Measurements from ENCODE around the gene ZNF526. TPM values are rescaled to one million over a fixed set of nuclear protein-coding genes. Genes with fewer than 3 reads are reported as not detected.

Gene ZNF526, protein sequence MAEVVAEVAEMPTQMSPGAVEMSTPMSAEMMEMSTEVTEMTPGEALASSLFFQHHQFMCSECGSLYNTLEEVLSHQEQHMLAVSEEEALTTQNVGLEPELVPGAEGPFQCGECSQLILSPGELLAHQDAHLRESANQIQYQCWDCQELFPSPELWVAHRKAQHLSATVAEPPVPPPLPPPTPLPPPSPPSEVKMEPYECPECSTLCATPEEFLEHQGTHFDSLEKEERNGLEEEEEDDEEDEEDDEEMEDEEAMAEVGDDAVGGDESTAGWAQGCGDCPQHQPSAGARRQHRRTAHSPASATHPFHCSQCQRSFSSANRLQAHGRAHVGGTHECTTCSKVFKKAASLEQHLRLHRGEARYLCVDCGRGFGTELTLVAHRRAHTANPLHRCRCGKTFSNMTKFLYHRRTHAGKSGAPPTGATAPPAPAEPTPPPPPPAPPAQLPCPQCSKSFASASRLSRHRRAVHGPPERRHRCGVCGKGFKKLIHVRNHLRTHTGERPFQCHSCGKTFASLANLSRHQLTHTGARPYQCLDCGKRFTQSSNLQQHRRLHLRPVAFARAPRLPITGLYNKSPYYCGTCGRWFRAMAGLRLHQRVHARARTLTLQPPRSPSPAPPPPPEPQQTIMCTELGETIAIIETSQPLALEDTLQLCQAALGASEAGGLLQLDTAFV
- total RNA-seq (5.6 TPM), polyA plus RNA-seq (ENCODE audit: insufficient read depth in 1 of 8, insufficient read length in 8 of 8, low replicate concordance in 1 of 8) (1 to 10 TPM; 5.4 to 8.7 (median 6.6) TPM)
- long read RNA-seq, donor 1, result 0 reads
- long read RNA-seq, donor 2, result 0 reads
- long read RNA-seq, donor 3, full-length matches to known transcripts, result 3 of 3 reads
- long read RNA-seq, donor 3, partial matches to known transcripts, result 0 of 3 reads
- long read RNA-seq, donor 3, other reads (novel, unspliced or antisense), result 0 of 3 reads
- long read RNA-seq, donor 4, full-length matches to known transcripts, result 3 of 3 reads
- long read RNA-seq, donor 4, partial matches to known transcripts, result 0 of 3 reads
- long read RNA-seq, donor 4, other reads (novel, unspliced or antisense), result 0 of 3 reads
- long read RNA-seq, donor 5, full-length matches to known transcripts, result 5 of 5 reads
- long read RNA-seq, donor 5, partial matches to known transcripts, result 0 of 5 reads
- long read RNA-seq, donor 5, other reads (novel, unspliced or antisense), result 0 of 5 reads
- long read RNA-seq, donor 6, full-length matches to known transcripts, result 3 of 3 reads
- long read RNA-seq, donor 6, partial matches to known transcripts, result 0 of 3 reads
- long read RNA-seq, donor 6, other reads (novel, unspliced or antisense), result 0 of 3 reads
- long read RNA-seq, donor 7, full-length matches to known transcripts, result 1 of 1 reads
- long read RNA-seq, donor 7, partial matches to known transcripts, result 0 of 1 reads
- long read RNA-seq, donor 7, other reads (novel, unspliced or antisense), result 0 of 1 reads
- long read RNA-seq, donor 8, full-length matches to known transcripts, result 1 of 1 reads
- long read RNA-seq, donor 8, partial matches to known transcripts, result 0 of 1 reads
- long read RNA-seq, donor 8, other reads (novel, unspliced or antisense), result 0 of 1 reads
- long read RNA-seq, donor 9, full-length matches to known transcripts, result 3 of 3 reads
- long read RNA-seq, donor 9, partial matches to known transcripts, result 0 of 3 reads
- long read RNA-seq, donor 9, other reads (novel, unspliced or antisense), result 0 of 3 reads
- long read RNA-seq, donor 10, full-length matches to known transcripts, result 1 of 1 reads
- long read RNA-seq, donor 10, partial matches to known transcripts, result 0 of 1 reads
- long read RNA-seq, donor 10, other reads (novel, unspliced or antisense), result 0 of 1 reads
- long read RNA-seq, donor 11, full-length matches to known transcripts, result 1 of 1 reads
- long read RNA-seq, donor 11, partial matches to known transcripts, result 0 of 1 reads
- long read RNA-seq, donor 11, other reads (novel, unspliced or antisense), result 0 of 1 reads

DNA sequence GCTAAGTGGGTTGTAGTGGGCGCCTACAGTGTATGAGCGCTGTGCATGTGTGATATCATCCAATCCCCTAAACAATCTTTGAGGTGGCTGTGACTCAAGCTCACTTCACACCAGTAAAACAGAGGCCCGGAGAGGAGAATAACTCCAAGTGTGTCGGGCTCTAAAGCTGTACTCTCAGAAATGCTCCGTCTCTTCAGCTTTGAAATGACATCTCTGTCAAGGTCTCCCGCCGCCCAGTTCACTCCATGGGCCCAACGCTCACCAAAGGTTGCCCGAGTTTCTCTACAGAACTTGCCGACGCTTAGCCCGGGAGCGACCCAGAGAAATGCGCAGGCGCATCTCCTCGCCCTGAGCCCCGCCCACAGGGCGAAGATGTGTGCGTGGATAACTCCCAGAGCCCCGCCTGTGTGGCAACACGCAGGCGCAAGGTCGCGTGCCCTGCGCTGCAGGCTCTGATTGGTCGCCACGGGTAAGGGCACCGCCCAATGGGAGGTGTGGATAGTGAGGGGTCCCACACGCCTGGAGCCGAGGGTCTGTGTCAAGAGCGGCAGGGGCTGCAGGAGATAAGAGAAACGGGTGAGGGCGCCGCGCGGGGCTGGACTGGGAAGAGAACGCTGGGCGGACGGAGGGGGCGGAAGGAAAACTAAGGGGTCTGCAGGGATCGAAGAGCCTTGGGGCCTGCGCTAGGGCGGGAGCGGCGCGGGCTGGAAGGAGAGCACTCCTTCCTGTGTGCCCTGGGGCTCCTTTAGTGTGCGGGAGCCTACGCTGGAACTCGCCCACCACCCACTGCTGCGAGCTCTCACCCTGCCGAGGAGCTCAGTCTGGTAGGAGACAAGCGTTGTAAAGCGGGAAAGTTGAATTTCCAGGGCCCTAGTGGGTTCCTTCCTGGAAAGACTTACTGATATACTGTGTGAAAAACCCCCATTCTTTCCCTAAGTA, at the start of gene ZNF526:
Gene ZNF526, plus strand, starts transcription at position 501 of the 939 bp plus-strand sequence. CDS start 4,092 bp downstream, outside the sequence.
- H3K9me3 ChIP-seq (replicated peaks; ENCODE audit: control insufficient read depth, low read depth, low read length), result no peaks in the 10 kb centered on the region
- H3K27ac ChIP-seq (ENCODE audit: low read length), result peak within 1 kb of the TSS; percentile 95
- WGBS (ENCODE audit: insufficient coverage), result under 1% methylated on average over 47 of the region's 53 CpGs
- H3K4me1 ChIP-seq (ENCODE audit: control insufficient read depth, insufficient read depth, low read length), result peaks cover 35% of the 10 kb centered on the region
- peak within 1 kb of the TSS; percentile 85 for H3K4me3 ChIP-seq (ENCODE audit: low read length)
- no peaks in the 10 kb centered on the region for H3K27me3 ChIP-seq (ENCODE audit: control insufficient read depth, insufficient read depth, low read length)
- peak; percentile 99 for DNase-seq
- peaks cover 20% of the 10 kb centered on the region for H3K36me3 ChIP-seq (ENCODE audit: control insufficient read depth, insufficient read depth, low read length)

- H3K9me3 ChIP-seq (replicated peaks; ENCODE audit: control insufficient read depth, low read depth, low read length), result no peaks in the 10 kb centered on the region
- no peak for DNase-seq
- WGBS (ENCODE audit: insufficient coverage), result 81% methylated on average over 15 of the region's 16 CpGs
- no peak overlapping the region for H3K27ac ChIP-seq (ENCODE audit: low read length)
- no peaks in the 10 kb centered on the region for H3K36me3 ChIP-seq (ENCODE audit: control insufficient read depth, insufficient read depth, low read length)
- no peak overlapping the region for H3K4me3 ChIP-seq (ENCODE audit: low read length)
- peaks cover 26% of the 10 kb centered on the region for H3K27me3 ChIP-seq (ENCODE audit: control insufficient read depth, insufficient read depth, low read length)
- H3K4me1 ChIP-seq (ENCODE audit: control insufficient read depth, insufficient read depth, low read length), result peaks cover 19% of the 10 kb centered on the region
Measured at GRCh38 chr19:42170715-42171114, 49.4 kb upstream of the ZNF526 start.

DNA sequence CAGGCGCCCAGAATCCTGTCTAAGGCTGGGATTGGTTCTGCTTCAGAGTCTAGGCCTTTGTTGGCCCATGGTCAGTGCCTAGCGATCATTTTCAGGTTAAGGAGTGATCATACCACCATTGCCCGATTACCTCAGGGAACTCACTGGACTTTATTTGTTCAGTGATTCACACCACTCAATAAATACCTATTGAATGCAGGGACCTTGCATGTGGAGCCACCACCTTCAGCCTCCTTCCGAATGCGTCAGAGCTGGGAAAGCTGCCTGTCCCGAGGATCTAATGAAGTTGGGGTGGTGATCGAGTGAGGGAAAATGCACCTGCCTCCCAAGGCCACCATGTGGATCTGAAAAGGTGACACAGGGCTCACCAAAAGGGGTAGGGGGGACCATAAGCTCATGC, 47.9 kb upstream of the ZNF526 start:
- WGBS (ENCODE audit: insufficient coverage), result 83% methylated on average over 4 of the region's 7 CpGs
- Histone ChIP-seq H3K27ac (ENCODE audit: low read length) (no peak overlapping the region), H3K27me3 (ENCODE audit: control insufficient read depth, insufficient read depth, low read length) (peaks cover 32% of the 10 kb centered on the region), H3K4me3 (ENCODE audit: low read length) (no peak overlapping the region), H3K36me3 (ENCODE audit: control insufficient read depth, insufficient read depth, low read length) (no peaks in the 10 kb centered on the region), H3K4me1 (ENCODE audit: control insufficient read depth, insufficient read depth, low read length) (peaks cover 28% of the 10 kb centered on the region), H3K9me3 (replicated peaks; ENCODE audit: control insufficient read depth, low read depth, low read length) (no peaks in the 10 kb centered on the region)
- DNase-seq, result no peak

GRCh38 chr19:42173695-42174094, 46.4 kb upstream of the ZNF526 start:
- no peak overlapping the region for H3K27ac ChIP-seq (ENCODE audit: low read length)
- WGBS (ENCODE audit: insufficient coverage), result 67% methylated on average over 2 of the region's 5 CpGs
- peaks cover 42% of the 10 kb centered on the region for H3K27me3 ChIP-seq (ENCODE audit: control insufficient read depth, insufficient read depth, low read length)

GRCh38 chr19:42174188-42174587, 45.9 kb upstream of the ZNF526 start:
- H3K4me3 ChIP-seq (ENCODE audit: low read length), result no peak overlapping the region
- 92% methylated on average over 11 of the region's 11 CpGs for WGBS (ENCODE audit: insufficient coverage)
- peaks cover 47% of the 10 kb centered on the region for H3K27me3 ChIP-seq (ENCODE audit: control insufficient read depth, insufficient read depth, low read length)
- no peaks in the 10 kb centered on the region for H3K9me3 ChIP-seq (replicated peaks; ENCODE audit: control insufficient read depth, low read depth, low read length)
- no peak overlapping the region for H3K27ac ChIP-seq (ENCODE audit: low read length)
- no peaks in the 10 kb centered on the region for H3K36me3 ChIP-seq (ENCODE audit: control insufficient read depth, insufficient read depth, low read length)
- peaks cover 30% of the 10 kb centered on the region for H3K4me1 ChIP-seq (ENCODE audit: control insufficient read depth, insufficient read depth, low read length)
- no peak for DNase-seq

More at GRCh38 chr19:42173695-42174094, 46.4 kb upstream of the ZNF526 start:
- Histone ChIP-seq H3K4me1 (ENCODE audit: control insufficient read depth, insufficient read depth, low read length) (peaks cover 30% of the 10 kb centered on the region), H3K4me3 (ENCODE audit: low read length) (no peak overlapping the region), H3K9me3 (replicated peaks; ENCODE audit: control insufficient read depth, low read depth, low read length) (no peaks in the 10 kb centered on the region), H3K36me3 (ENCODE audit: control insufficient read depth, insufficient read depth, low read length) (no peaks in the 10 kb centered on the region)
- no peak for DNase-seq

DNA sequence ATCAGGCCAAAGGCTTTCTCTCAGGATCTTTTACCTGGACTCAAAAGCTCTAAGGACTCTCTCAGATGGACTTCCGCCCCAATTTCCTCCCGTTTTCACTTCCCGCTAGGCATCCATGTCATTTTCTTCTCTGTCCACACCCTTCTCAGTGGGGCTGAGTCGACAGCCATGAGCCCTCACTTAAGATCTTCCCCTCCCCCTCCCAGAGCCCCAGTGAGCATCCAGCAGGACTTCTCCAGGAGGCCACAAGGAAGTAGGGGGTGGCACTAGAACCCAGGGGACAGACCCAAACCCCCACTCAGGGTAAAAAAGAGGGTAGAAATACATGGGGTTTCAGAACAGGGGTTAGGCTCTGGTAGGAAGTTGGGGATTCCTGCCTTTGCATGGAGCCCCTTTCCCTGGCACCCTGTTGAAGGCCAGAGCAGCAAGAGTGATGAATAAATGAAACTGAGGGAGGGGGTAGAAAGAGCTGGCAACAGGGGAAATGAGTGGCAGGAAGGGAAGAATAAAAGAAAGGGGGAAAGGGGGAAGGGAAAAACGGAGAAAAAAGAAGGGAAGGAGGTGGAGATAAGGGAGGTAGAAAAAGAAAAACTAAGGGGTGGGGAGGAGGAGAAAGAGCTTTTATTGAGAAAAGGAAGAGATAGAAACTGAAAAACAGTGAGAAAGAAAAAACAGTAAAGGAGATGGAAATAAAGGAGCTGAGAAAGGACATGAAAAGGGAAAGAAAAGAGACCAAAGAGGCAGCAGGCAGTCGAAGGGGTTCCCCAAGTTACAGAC, 45.0 kb upstream of the ZNF526 start:
- Histone ChIP-seq H3K4me1 (ENCODE audit: control insufficient read depth, insufficient read depth, low read length) (peaks cover 30% of the 10 kb centered on the region), H3K27ac (ENCODE audit: low read length) (no peak overlapping the region), H3K4me3 (ENCODE audit: low read length) (no peak overlapping the region), H3K27me3 (ENCODE audit: control insufficient read depth, insufficient read depth, low read length) (peaks cover 56% of the 10 kb centered on the region), H3K9me3 (replicated peaks; ENCODE audit: control insufficient read depth, low read depth, low read length) (no peaks in the 10 kb centered on the region), H3K36me3 (ENCODE audit: control insufficient read depth, insufficient read depth, low read length) (no peaks in the 10 kb centered on the region)
- 23% methylated on average over 5 of the region's 6 CpGs for WGBS (ENCODE audit: insufficient coverage)
- no peak for DNase-seq

GRCh38 chr19:42175952-42176648, 44.0 kb upstream of the ZNF526 start:
- no peak overlapping the region for H3K27ac ChIP-seq (ENCODE audit: low read length)
- peaks cover 25% of the 10 kb centered on the region for H3K4me1 ChIP-seq (ENCODE audit: control insufficient read depth, insufficient read depth, low read length)
- DNase-seq, result no peak
- H3K9me3 ChIP-seq (replicated peaks; ENCODE audit: control insufficient read depth, low read depth, low read length), result no peaks in the 10 kb centered on the region
- H3K4me3 ChIP-seq (ENCODE audit: low read length), result peak overlapping the region; percentile 29
- under 1% methylated on average over 16 of the region's 34 CpGs for WGBS (ENCODE audit: insufficient coverage)
- H3K27me3 ChIP-seq (ENCODE audit: control insufficient read depth, insufficient read depth, low read length), result peaks cover 65% of the 10 kb centered on the region
- no peaks in the 10 kb centered on the region for H3K36me3 ChIP-seq (ENCODE audit: control insufficient read depth, insufficient read depth, low read length)
